Trophoblast cell (in vitro differentiated cells and primary cell): ENCODE data around the gene PADI2.

Source experiments
- DNase-seq, 2 donors: peaks; one replicate each; pipeline ENCODE4 v3.0.0-alpha.2; 2016
- H2AFZ ChIP-seq: 2 replicates; pipeline ENCODE4 v1.6.1; 2013; ENCODE audit warnings: low read length, moderate library complexity, mild to moderate bottlenecking; ENCODE audit not compliant: insufficient read depth, poor library complexity
- H2AK5ac ChIP-seq: 2 replicates; pipeline ENCODE4 v1.6.1; 2013; ENCODE audit warnings: mild to moderate bottlenecking, low read length
- H2BK120ac ChIP-seq: 2 replicates; pipeline ENCODE4 v1.6.1; 2013; ENCODE audit warnings: low read length, mild to moderate bottlenecking, moderate library complexity; ENCODE audit not compliant: insufficient read depth, poor library complexity
- H2BK12ac ChIP-seq: 2 replicates; pipeline ENCODE4 v1.6.1; 2013; ENCODE audit warnings: mild to moderate bottlenecking, low read length, moderate library complexity
- H2BK5ac ChIP-seq: 2 replicates; pipeline ENCODE4 v1.6.1; 2013; ENCODE audit warnings: low read length, low read depth, moderate library complexity, mild to moderate bottlenecking; ENCODE audit not compliant: poor library complexity
- H3K14ac ChIP-seq: 2 replicates; pipeline ENCODE4 v1.6.1; 2013; ENCODE audit warnings: mild to moderate bottlenecking, low read length
- H3K18ac ChIP-seq: 2 replicates; pipeline ENCODE4 v1.6.1; 2013; ENCODE audit warnings: mild to moderate bottlenecking, low read length
- H3K23ac ChIP-seq: 2 replicates; pipeline ENCODE4 v1.6.1; 2013; ENCODE audit warnings: low read length
- H3K27ac ChIP-seq: 2 replicates; pipeline ENCODE4 v1.5.1; 2013; ENCODE audit warnings: low read depth, mild to moderate bottlenecking, inconsistent platforms, low read length, moderate library complexity
- H3K27me3 ChIP-seq: 2 replicates; pipeline ENCODE4 v1.6.1; 2013; ENCODE audit warnings: inconsistent platforms, mild to moderate bottlenecking, low read length, moderate library complexity; ENCODE audit not compliant: insufficient read depth
- H3K36me3 ChIP-seq, 2 experiments: 1 replicate in 1 of 2; 2 replicates in 1 of 2; pipeline ENCODE4 v1.6.1; 2013; ENCODE audit warnings: low read length in 2 of 2, mild to moderate bottlenecking in 2 of 2, moderate library complexity in 1 of 2; ENCODE audit not compliant: insufficient read depth in 2 of 2, control insufficient read depth in 1 of 2
- H3K4ac ChIP-seq: 2 replicates; pipeline ENCODE4 v1.6.1; 2013; ENCODE audit warnings: low read depth, mild to moderate bottlenecking, low read length, moderate library complexity
- H3K4me1 ChIP-seq, 2 experiments: 1 replicate in 1 of 2; 2 replicates in 1 of 2; pipeline ENCODE4 v1.6.1; 2013; ENCODE audit warnings: low read length in 2 of 2, mild to moderate bottlenecking in 2 of 2, moderate library complexity in 1 of 2; ENCODE audit not compliant: insufficient read depth in 2 of 2, control insufficient read depth in 1 of 2
- H3K4me2 ChIP-seq: 2 replicates; pipeline ENCODE4 v1.6.1; 2013; ENCODE audit warnings: inconsistent platforms, mild to moderate bottlenecking, low read length, moderate library complexity
- H3K4me3 ChIP-seq: 2 replicates; pipeline ENCODE4 v1.5.1; 2013; ENCODE audit warnings: mild to moderate bottlenecking, low read depth, low read length, inconsistent platforms
- H3K79me1 ChIP-seq: one replicate; pipeline ENCODE4 v1.6.1; 2013; ENCODE audit warnings: low read length
- H3K79me2 ChIP-seq: 2 replicates; pipeline ENCODE4 v1.6.1; 2013; ENCODE audit warnings: low read length, mild to moderate bottlenecking; ENCODE audit not compliant: control insufficient read depth, insufficient read depth, poor library complexity
- H3K9ac ChIP-seq: 2 replicates; pipeline ENCODE4 v1.6.1; 2013; ENCODE audit warnings: mild to moderate bottlenecking, low read length
- H3K9me3 ChIP-seq: 2 replicates; pipeline ENCODE4 v1.6.1; 2013; ENCODE audit warnings: low read depth, mild to moderate bottlenecking, control low read depth, inconsistent platforms, low read length; ENCODE audit not compliant: insufficient read depth
- H4K12ac ChIP-seq: 2 replicates; pipeline ENCODE4 v1.6.1; 2013; ENCODE audit warnings: low read depth, mild to moderate bottlenecking, low read length, moderate library complexity
- H4K8ac ChIP-seq: 2 replicates; pipeline ENCODE4 v1.6.1; 2013; ENCODE audit warnings: low read depth, mild to moderate bottlenecking, low read length, moderate library complexity
- H4K91ac ChIP-seq: one replicate; pipeline ENCODE4 v1.6.1; 2013; ENCODE audit warnings: low read depth, mild to moderate bottlenecking, low read length, moderate library complexity
- WGBS: extraction: QIAGEN DNeasy Blood & Tissue Kit; methylation state at CpG from one replicate; pipeline ENCODE4 v1.1.7; 2013; ENCODE audit warnings: missing lambda C conversion rate; ENCODE audit not compliant: insufficient read length, insufficient coverage; ENCODE audit errors: extremely low coverage; 5-methylcytosine and 5-hydroxymethylcytosine counted together

PADI2 gene

GRCh38 chr1:17101261-17101660, 18.0 kb downstream of the PADI2 start:
- Histone ChIP-seq H4K8ac (no peak overlapping the region), H3K23ac (no peak overlapping the region), H3K79me2 (no peaks in the 10 kb centered on the region), H4K12ac (no peak overlapping the region), H3K9ac (no peak overlapping the region), H3K4ac (no peak overlapping the region), H2BK12ac (no peak overlapping the region), H3K4me1 (peaks cover 10 to 17% of the 10 kb centered on the region in 2 experiments), H3K18ac (no peak overlapping the region), H2AFZ (no peak overlapping the region), H3K14ac (no peak overlapping the region), H3K36me3 (no peaks in the 10 kb centered on the region), H3K79me1 (no peaks in the 10 kb centered on the region), H2BK120ac (no peak overlapping the region), H3K27ac (no peak overlapping the region), H2BK5ac (no peak overlapping the region), H3K4me3 (no peak overlapping the region), H3K27me3 (no peaks in the 10 kb centered on the region), H3K4me2 (no peak overlapping the region), H4K91ac (no peak overlapping the region), H2AK5ac (no peak overlapping the region), H3K9me3 (no peaks in the 10 kb centered on the region)
- no peak for DNase-seq
- WGBS, result no CpG with 5 or more reads among the region's 4 CpGs

GRCh38 chr1:17099616-17100340, 19.5 kb downstream of the PADI2 start:
- H2BK120ac ChIP-seq, result no peak overlapping the region
- no peak overlapping the region for H2BK5ac ChIP-seq
- no peaks in the 10 kb centered on the region for H3K27me3 ChIP-seq
- H3K4ac ChIP-seq, result no peak overlapping the region
- H2AFZ ChIP-seq, result no peak overlapping the region
- H3K4me1 ChIP-seq, result peaks cover 10 to 17% of the 10 kb centered on the region in 2 experiments
- H3K9ac ChIP-seq, result no peak overlapping the region
- H4K8ac ChIP-seq, result no peak overlapping the region
- no peak overlapping the region for H2AK5ac ChIP-seq
- no peaks in the 10 kb centered on the region for H3K36me3 ChIP-seq
- no peak overlapping the region for H3K14ac ChIP-seq
- H3K23ac ChIP-seq, result no peak overlapping the region
- no peak overlapping the region for H3K4me2 ChIP-seq
- no peak for DNase-seq
- H4K91ac ChIP-seq, result no peak overlapping the region
- H2BK12ac ChIP-seq, result no peak overlapping the region
- H3K18ac ChIP-seq, result no peak overlapping the region
- no peaks in the 10 kb centered on the region for H3K79me2 ChIP-seq
- no peak overlapping the region for H3K4me3 ChIP-seq
- H3K9me3 ChIP-seq, result no peaks in the 10 kb centered on the region
- no peak overlapping the region for H4K12ac ChIP-seq
- H3K27ac ChIP-seq, result no peak overlapping the region
- WGBS, result no CpG with 5 or more reads among the region's 10 CpGs
- H3K79me1 ChIP-seq, result no peaks in the 10 kb centered on the region

- Histone ChIP-seq H3K79me1 (no peaks in the 10 kb centered on the region), H3K4me2 (no peak overlapping the region), H4K91ac (no peak overlapping the region), H3K27me3 (no peaks in the 10 kb centered on the region), H2AFZ (no peak overlapping the region), H2BK5ac (no peak overlapping the region), H4K8ac (no peak overlapping the region), H2AK5ac (no peak overlapping the region), H3K4me3 (no peak overlapping the region), H2BK12ac (no peak overlapping the region), H3K27ac (no peak overlapping the region), H3K18ac (no peak overlapping the region), H3K79me2 (no peaks in the 10 kb centered on the region), H3K9me3 (no peaks in the 10 kb centered on the region), H3K4me1 (peaks cover 10 to 17% of the 10 kb centered on the region in 2 experiments), H3K14ac (no peak overlapping the region), H4K12ac (no peak overlapping the region), H3K4ac (no peak overlapping the region), H3K9ac (no peak overlapping the region), H2BK120ac (no peak overlapping the region), H3K23ac (no peak overlapping the region), H3K36me3 (no peaks in the 10 kb centered on the region)
- WGBS, result no CpG with 5 or more reads among the region's 13 CpGs
- DNase-seq, result peak; percentile 73 to 89
These were observed 20.6 kb downstream of the PADI2 start for GRCh38 chr1:17098446-17099317.

GRCh38 chr1:17097787-17098186, 21.5 kb downstream of the PADI2 start:
- Histone ChIP-seq H3K27me3 (no peaks in the 10 kb centered on the region), H3K9ac (no peak overlapping the region), H3K4me3 (no peak overlapping the region), H2AK5ac (no peak overlapping the region), H3K79me1 (no peaks in the 10 kb centered on the region), H3K14ac (no peak overlapping the region), H2AFZ (no peak overlapping the region), H3K36me3 (no peaks in the 10 kb centered on the region), H4K12ac (no peak overlapping the region), H4K8ac (no peak overlapping the region), H4K91ac (no peak overlapping the region), H3K23ac (no peak overlapping the region), H2BK120ac (no peak overlapping the region), H3K79me2 (no peaks in the 10 kb centered on the region), H3K27ac (no peak overlapping the region), H2BK12ac (no peak overlapping the region), H3K4ac (no peak overlapping the region), H3K4me2 (no peak overlapping the region), H3K4me1 (peaks cover 10 to 17% of the 10 kb centered on the region in 2 experiments), H3K18ac (no peak overlapping the region), H3K9me3 (no peaks in the 10 kb centered on the region), H2BK5ac (no peak overlapping the region)
- DNase-seq, result peak; percentile 87 to 92
- WGBS, result no CpG with 5 or more reads among the region's 14 CpGs
